ENCODE results near the gene ACSS1.

Gene ACSS1

DNA sequence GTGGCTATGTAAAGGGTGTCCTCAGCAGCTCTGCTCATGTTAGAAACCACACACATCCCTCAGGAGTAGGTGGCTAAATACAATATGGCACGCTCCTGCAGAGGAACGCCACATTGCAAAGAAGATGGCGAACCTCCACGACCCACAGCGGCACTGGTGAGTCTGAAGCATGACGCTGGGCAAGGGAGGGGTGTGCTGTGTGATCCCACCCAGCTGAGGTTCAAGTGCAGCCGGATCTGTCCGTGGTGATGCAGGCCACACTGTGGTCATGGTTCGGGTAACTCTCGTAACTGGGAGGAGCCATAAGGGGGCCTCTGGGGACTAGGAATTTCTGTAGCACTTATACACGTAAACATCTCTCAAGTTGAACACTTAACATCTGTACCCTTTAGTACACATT lies 42.0 kb downstream of the ACSS1 start:
- Histone ChIP-seq H3K27ac (no peak overlapping the region), H3K27me3 (replicated peaks) (no peaks in the 10 kb centered on the region), H3K4me3 (ENCODE audit: low read depth, low read length) (no peak overlapping the region), H3K36me3 (replicated peaks) (no peaks in the 10 kb centered on the region)
- TF ChIP-seq, protein P1, sequence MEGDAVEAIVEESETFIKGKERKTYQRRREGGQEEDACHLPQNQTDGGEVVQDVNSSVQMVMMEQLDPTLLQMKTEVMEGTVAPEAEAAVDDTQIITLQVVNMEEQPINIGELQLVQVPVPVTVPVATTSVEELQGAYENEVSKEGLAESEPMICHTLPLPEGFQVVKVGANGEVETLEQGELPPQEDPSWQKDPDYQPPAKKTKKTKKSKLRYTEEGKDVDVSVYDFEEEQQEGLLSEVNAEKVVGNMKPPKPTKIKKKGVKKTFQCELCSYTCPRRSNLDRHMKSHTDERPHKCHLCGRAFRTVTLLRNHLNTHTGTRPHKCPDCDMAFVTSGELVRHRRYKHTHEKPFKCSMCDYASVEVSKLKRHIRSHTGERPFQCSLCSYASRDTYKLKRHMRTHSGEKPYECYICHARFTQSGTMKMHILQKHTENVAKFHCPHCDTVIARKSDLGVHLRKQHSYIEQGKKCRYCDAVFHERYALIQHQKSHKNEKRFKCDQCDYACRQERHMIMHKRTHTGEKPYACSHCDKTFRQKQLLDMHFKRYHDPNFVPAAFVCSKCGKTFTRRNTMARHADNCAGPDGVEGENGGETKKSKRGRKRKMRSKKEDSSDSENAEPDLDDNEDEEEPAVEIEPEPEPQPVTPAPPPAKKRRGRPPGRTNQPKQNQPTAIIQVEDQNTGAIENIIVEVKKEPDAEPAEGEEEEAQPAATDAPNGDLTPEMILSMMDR (IDR thresholded peaks at IDR 0.05; ENCODE audit: low read depth, low read length, missing control alignments) = no peak
- no peak for DNase-seq
- in situ Hi-C loops (cut with HindIII; ENCODE audit: low pct_ligation_motif_present, low sequenced_read_pairs) = no loop called here

DNA sequence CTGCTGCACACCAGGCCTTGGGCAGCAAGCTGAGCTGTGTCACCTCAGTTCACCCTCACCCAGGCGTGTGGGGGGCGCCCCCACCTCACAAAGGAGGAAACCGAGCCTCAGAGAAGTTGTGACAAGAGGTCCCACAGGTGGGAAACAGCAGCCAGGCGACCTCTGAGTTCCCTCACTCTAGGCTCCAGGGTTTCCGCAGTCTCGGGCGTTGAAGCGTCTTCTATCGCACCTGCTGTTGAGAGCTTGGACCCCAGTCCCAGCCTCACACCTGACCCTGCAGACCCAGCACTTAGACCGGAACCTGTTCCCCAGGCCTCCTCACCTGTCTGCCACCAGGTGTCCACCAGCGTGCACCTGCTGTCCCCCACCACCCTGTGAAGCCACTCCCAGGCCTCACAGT lies 43.1 kb downstream of the ACSS1 start:
- DNase-seq = no peak
- Histone ChIP-seq H3K27ac (no peak overlapping the region), H3K36me3 (replicated peaks) (no peaks in the 10 kb centered on the region), H3K27me3 (replicated peaks) (no peaks in the 10 kb centered on the region), H3K4me3 (ENCODE audit: low read depth, low read length) (no peak overlapping the region)
- TF ChIP-seq, protein P1 (IDR thresholded peaks at IDR 0.05; ENCODE audit: low read depth, low read length, missing control alignments) = no peak
- in situ Hi-C loops (cut with HindIII; ENCODE audit: low pct_ligation_motif_present, low sequenced_read_pairs) = no loop called here

DNA sequence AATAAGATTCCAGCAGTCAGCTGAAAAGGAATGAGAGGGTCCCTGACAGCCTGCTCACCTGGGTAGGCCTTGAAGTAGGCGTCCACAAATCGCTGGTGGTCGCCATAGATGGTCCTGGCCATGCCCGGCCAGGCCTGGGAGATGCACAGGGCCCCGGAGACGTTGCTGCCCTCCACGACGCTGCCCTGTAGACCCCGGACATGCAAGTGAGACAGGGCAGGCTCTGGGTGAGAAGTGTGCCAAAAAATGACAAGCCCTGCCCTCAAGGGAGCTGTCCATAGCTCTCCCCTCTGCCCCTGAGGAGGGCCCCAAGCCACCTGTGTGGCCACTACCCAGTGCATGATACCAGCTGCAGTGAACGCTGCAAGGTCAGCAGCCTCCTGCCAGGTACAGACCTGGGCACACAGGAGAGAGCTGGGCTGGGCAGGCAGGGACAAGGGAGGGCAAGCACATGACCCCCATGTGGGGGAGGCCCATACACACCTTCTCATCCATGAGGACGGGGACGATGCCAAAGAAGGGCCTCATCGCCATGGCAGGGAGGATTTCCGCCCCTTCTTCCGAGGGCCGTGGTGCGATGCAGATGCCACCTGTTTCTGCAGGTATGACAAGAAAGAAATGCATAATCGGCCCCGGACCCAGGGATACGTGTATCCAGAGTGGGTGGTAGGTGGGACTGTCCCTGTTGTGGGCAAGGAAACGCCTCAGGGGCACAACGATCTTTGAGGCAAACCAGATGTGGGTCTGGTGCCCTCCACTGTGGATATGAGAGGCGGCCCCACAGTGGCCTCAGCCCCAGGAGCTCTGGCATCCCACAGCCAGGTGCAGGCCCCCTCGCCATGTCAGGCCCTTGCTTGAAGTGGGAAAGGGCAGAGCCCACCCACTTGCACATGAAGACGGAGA lies 44.2 kb downstream of the ACSS1 start:
- H3K36me3 ChIP-seq (replicated peaks) = no peaks in the 10 kb centered on the region
- H3K27ac ChIP-seq = no peak overlapping the region
- TF ChIP-seq, protein P1 (IDR thresholded peaks at IDR 0.05; ENCODE audit: low read depth, low read length, missing control alignments) = no peak
- no peaks in the 10 kb centered on the region for H3K27me3 ChIP-seq (replicated peaks)
- DNase-seq = no peak
- no peak overlapping the region for H3K4me3 ChIP-seq (ENCODE audit: low read depth, low read length)
- in situ Hi-C loops (cut with HindIII; ENCODE audit: low pct_ligation_motif_present, low sequenced_read_pairs) = no loop called here

DNA sequence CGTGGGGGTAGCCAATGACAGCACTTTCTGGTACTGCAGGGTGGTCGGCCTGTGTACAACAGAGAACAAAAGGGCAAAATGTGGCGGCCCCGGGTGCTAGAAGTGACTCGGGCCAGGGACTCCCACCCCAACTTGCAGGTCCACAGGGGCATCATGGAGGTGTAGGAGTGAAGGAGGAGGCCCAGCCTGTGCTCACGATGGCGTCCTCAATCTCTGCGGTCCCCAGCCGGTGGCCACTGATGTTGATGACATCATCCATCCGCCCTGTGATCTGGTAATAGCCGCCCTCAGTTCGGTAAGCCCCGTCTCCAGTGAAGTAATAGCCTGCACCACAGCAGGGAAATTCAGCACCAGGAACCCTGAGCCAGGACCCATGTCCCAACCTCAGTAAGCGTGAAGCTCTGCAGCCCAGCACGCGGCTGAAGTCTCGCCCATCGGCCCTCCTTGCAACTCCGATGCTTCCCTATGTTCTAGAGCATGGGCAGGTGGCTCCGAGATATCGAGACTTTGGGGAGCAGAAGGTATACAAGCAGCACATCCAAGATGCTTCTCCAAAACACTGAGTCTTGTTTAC lies 45.2 kb downstream of the ACSS1 start:
- no peak overlapping the region for H3K4me3 ChIP-seq (ENCODE audit: low read depth, low read length)
- H3K36me3 ChIP-seq (replicated peaks) = no peaks in the 10 kb centered on the region
- no peak for DNase-seq
- no peak overlapping the region for H3K27ac ChIP-seq
- H3K27me3 ChIP-seq (replicated peaks) = no peaks in the 10 kb centered on the region
- TF ChIP-seq, protein P1 (IDR thresholded peaks at IDR 0.05; ENCODE audit: low read depth, low read length, missing control alignments) = no peak
- in situ Hi-C loops (cut with HindIII; ENCODE audit: low pct_ligation_motif_present, low sequenced_read_pairs) = no loop called here

DNA sequence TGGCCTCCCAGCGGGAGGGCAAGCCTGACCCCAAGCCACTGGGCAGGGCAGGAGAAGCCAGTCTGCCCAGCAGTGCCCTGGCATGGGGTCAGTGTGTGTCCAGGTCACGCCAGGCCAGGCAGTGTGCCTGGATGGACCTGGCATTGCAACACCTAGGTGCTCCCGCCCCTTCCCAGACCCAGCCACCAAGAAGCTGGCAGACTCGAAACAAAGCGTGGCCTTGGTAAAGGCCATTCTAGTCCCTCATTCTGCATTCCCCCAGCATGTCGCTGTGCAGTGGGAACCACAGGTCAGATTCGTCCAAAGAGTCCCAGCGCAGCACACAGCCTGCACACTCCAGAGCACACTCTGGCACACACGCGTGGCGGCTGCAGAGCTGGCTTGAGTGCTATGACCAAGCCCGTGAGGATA lies 46.1 kb downstream of the ACSS1 start:
- H3K4me3 ChIP-seq (ENCODE audit: low read depth, low read length) = no peak overlapping the region
- no peak for DNase-seq
- in situ Hi-C loops (cut with HindIII; ENCODE audit: low pct_ligation_motif_present, low sequenced_read_pairs) = no loop called here
- no peak overlapping the region for H3K27ac ChIP-seq
- no peaks in the 10 kb centered on the region for H3K36me3 ChIP-seq (replicated peaks)
- TF ChIP-seq, protein P1 (IDR thresholded peaks at IDR 0.05; ENCODE audit: low read depth, low read length, missing control alignments) = no peak
- H3K27me3 ChIP-seq (replicated peaks) = no peaks in the 10 kb centered on the region
